HCT116 (cell line): ENCODE results near the gene ALDH7A1. TPM values are rescaled to one million over a fixed set of nuclear protein-coding genes. Genes with fewer than 3 reads are reported as not detected.

ENCODE experiments used
- ATAC-seq: fragments of 200-7000 bp; cut with Tn5 transposase; 2 replicates; pipeline ENCODE4 v1.9.1; 2020; ENCODE audit warnings: mild to moderate bottlenecking, moderate library complexity
- BruUV-seq: library from RNA; stranded (reverse); fragments of 400-500 nt; replicated peaks from 2 replicates; lab custom pipeline; 2021; lab: Mats Ljungman, UMichigan
- CTCF ChIA-PET: fragments of 300-600 bp; sonication (Branson Sonifier 250); formaldehyde crosslinking; loops from one replicate; lab custom pipeline; 2021; ENCODE audit warnings: antibody characterized with exemption; lab: Charles Lee
- POLR2A ChIA-PET: fragments of 300-600, 350-600 bp; sonication (Branson Sonifier 250); formaldehyde crosslinking; loops from one replicate; lab custom pipeline; 2021; ENCODE audit warnings: antibody characterized with exemption; lab: Charles Lee
- RAD21 ChIA-PET, 2 experiments: fragments of 300-600 bp; sonication (Branson Sonifier 250); formaldehyde crosslinking; loops; one replicate each; lab custom pipeline; 2023; ENCODE audit warnings: low total read pairs in 2 of 2; ENCODE audit not compliant: uncharacterized antibody in 2 of 2, unreplicated experiment in 2 of 2, low non-redundant PET in 1 of 2; lab: Charles Lee
- DNase-seq: peaks from one replicate; pipeline ENCODE4 v3.0.0-alpha.2; 2010; ENCODE audit warnings: low read depth, low spot score
- H2AFZ ChIP-seq: fragments of 200-600 bp; shearing (Covaris generic), sonication (generic); 2 replicates; pipeline ENCODE4 v1.6.1; 2017; ENCODE audit warnings: low read depth, mixed run types, mixed read lengths, antibody characterized with exemption, low read length; ENCODE audit not compliant: poor library complexity, severe bottlenecking
- H3K27ac ChIP-seq: 2 replicates; pipeline ENCODE4 v1.5.1; 2012; ENCODE audit warnings: low read depth, low read length
- H3K27me3 ChIP-seq: fragments of 200-600 bp; sonication (generic); 2 replicates; pipeline ENCODE4 v1.6.1; 2016; ENCODE audit warnings: mixed run types, low read length, mixed read lengths; ENCODE audit not compliant: insufficient read depth
- H3K36me3 ChIP-seq, 2 experiments: fragments of 200-500 bp in 1 of 2; fragments of 200-600 bp in 1 of 2; sonication (Bioruptor generic) in 1 of 2; sonication (generic) in 1 of 2; 2 replicates each; pipeline versions ENCODE4 v1.5.1 to v1.6.1; 2014 to 2016; ENCODE audit warnings: low read length in 2 of 2, inconsistent platforms in 1 of 2, mixed read lengths in 1 of 2, mixed run types in 1 of 2; ENCODE audit not compliant: insufficient read depth in 2 of 2, control insufficient read depth in 1 of 2
- H3K4me1 ChIP-seq, 2 experiments: fragments of 200-600 bp in 1 of 2; sonication (generic) in 1 of 2; 2 replicates each; pipeline versions ENCODE4 v1.5.1 to v1.6.1; 2012 to 2017; ENCODE audit warnings: low read length in 2 of 2, inconsistent platforms in 1 of 2, mild to moderate bottlenecking in 1 of 2, mixed read lengths in 1 of 2, mixed run types in 1 of 2, moderate library complexity in 1 of 2; ENCODE audit not compliant: insufficient read depth in 2 of 2, control insufficient read depth in 1 of 2
- H3K4me2 ChIP-seq: fragments of 200-600 bp; sonication (generic); 2 replicates; pipeline ENCODE4 v1.6.1; 2017; ENCODE audit warnings: mixed run types, low read length, mixed read lengths
- H3K4me3 ChIP-seq, 2 experiments: fragments of 200-600 bp in 1 of 2; sonication (generic) in 1 of 2; replicated peaks in 1 of 2; 2 replicates each; pipeline ENCODE4 v1.5.1; 2011 to 2016; ENCODE audit warnings: low read length in 2 of 2, control low read depth in 1 of 2, low read depth in 1 of 2, mild to moderate bottlenecking in 1 of 2, mixed read lengths in 1 of 2, mixed run types in 1 of 2
- H3K79me2 ChIP-seq: fragments of 200-600 bp; sonication (generic); 2 replicates; pipeline ENCODE4 v1.6.1; 2017; ENCODE audit warnings: mild to moderate bottlenecking, mixed run types, low read length, moderate library complexity, mixed read lengths; ENCODE audit not compliant: insufficient read depth
- H3K9ac ChIP-seq: fragments of 200-600 bp; sonication (generic); 2 replicates; pipeline ENCODE4 v1.6.1; 2016; ENCODE audit warnings: low read length, mixed read lengths
- H3K9me2 ChIP-seq: fragments of 200-600 bp; sonication (generic), shearing (Covaris generic); 2 replicates; pipeline ENCODE4 v1.6.1; 2017; ENCODE audit warnings: mixed run types, mild to moderate bottlenecking, moderate library complexity; ENCODE audit not compliant: insufficient read depth
- H3K9me3 ChIP-seq, 2 experiments: fragments of 200-500 bp in 1 of 2; fragments of 200-600 bp in 1 of 2; sonication (Bioruptor generic) in 1 of 2; sonication (generic) in 1 of 2; 2 replicates each; pipeline ENCODE4 v1.6.1; 2014 to 2017; ENCODE audit warnings: low read length in 2 of 2, mixed read lengths in 2 of 2, inconsistent platforms in 1 of 2, low read depth in 1 of 2, mild to moderate bottlenecking in 1 of 2, mixed run types in 1 of 2, moderate library complexity in 1 of 2; ENCODE audit not compliant: control insufficient read depth in 1 of 2, insufficient read depth in 1 of 2
- H4K20me1 ChIP-seq: fragments of 200-600 bp; sonication (generic), shearing (Covaris generic); 2 replicates; pipeline ENCODE4 v1.6.1; 2017; ENCODE audit warnings: mixed run types, mild to moderate bottlenecking, moderate library complexity; ENCODE audit not compliant: insufficient read depth
- CBX3 ChIP-seq: IDR thresholded peaks from 2 replicates; pipeline ENCODE4 v1.6.1; 2012; ENCODE audit warnings: low read depth
- FOSL1 ChIP-seq: IDR thresholded peaks from 2 replicates; pipeline ENCODE4 v1.6.1; 2012; ENCODE audit warnings: low read depth
- POLR2A ChIP-seq: IDR thresholded peaks from 2 replicates; pipeline ENCODE4 v1.7.0; 2011; ENCODE audit warnings: borderline replicate concordance; ENCODE audit not compliant: insufficient read depth, insufficient read length; ENCODE audit errors: extremely low read depth
- POLR2AphosphoS5 ChIP-seq: IDR thresholded peaks from 2 replicates; pipeline ENCODE4 v1.6.1; 2011; ENCODE audit warnings: mild to moderate bottlenecking, low read depth, low read length, moderate library complexity
- SIN3A ChIP-seq: IDR thresholded peaks from 2 replicates; pipeline ENCODE4 v1.6.1; 2012; ENCODE audit warnings: low read depth
- YY1 ChIP-seq: IDR thresholded peaks from 2 replicates; pipeline ENCODE4 v1.6.1; 2011; ENCODE audit warnings: low read length, low read depth, moderate library complexity, mild to moderate bottlenecking; ENCODE audit not compliant: insufficient replicate concordance; ENCODE audit errors: extremely low read depth
- ZFX ChIP-seq: fragments of 450-650 bp; IDR thresholded peaks from 2 replicates; pipeline ENCODE4 v1.6.1; 2017
- ZNF274 ChIP-seq: fragments of 200-500 bp; sonication (Bioruptor generic); IDR thresholded peaks from 2 replicates; pipeline ENCODE4 v1.6.1; 2014; ENCODE audit warnings: mild to moderate bottlenecking, low read depth, low read length, inconsistent platforms
- intact Hi-C: fragments of 100-400 bp; cut with micrococcal nuclease; formaldehyde crosslinking; loops from 2 replicates; pipeline ENCODE4 v1.10.0; 2022
- total RNA-seq: library from RNA; stranded (reverse); gene quantifications from one replicate; pipeline ENCODE4 v1.2.1, GENCODE V29; 2021; ENCODE audit not compliant: unreplicated experiment
- TF ChIP-seq, protein P1 (sequence below): IDR thresholded peaks from 2 replicates; pipeline ENCODE4 v1.6.1; 2012
- TF ChIP-seq, protein P2 (sequence below): IDR thresholded peaks from 2 replicates; pipeline ENCODE4 v1.6.1; 2012; ENCODE audit warnings: low read depth
- TF ChIP-seq, protein P3 (sequence below), 3 experiments: fragments of 200-600 bp in 1 of 3; sonication (generic) in 1 of 3; IDR thresholded peaks in 2 of 3; conservative IDR thresholded peaks in 1 of 3; 2 replicates each; pipeline ENCODE4 v1.5.1; 2012 to 2017; ENCODE audit warnings: low read depth in 2 of 3, low read length in 2 of 3, antibody characterized with exemption in 1 of 3, borderline replicate concordance in 1 of 3, control low read depth in 1 of 3, mild to moderate bottlenecking in 1 of 3, mixed read lengths in 1 of 3, mixed run types in 1 of 3, moderate library complexity in 1 of 3; ENCODE audit not compliant: insufficient read depth in 1 of 3

The ALDH7A1 gene
- total RNA-seq, 1 experiment from 2014 or later: 93.2 TPM

DNA sequence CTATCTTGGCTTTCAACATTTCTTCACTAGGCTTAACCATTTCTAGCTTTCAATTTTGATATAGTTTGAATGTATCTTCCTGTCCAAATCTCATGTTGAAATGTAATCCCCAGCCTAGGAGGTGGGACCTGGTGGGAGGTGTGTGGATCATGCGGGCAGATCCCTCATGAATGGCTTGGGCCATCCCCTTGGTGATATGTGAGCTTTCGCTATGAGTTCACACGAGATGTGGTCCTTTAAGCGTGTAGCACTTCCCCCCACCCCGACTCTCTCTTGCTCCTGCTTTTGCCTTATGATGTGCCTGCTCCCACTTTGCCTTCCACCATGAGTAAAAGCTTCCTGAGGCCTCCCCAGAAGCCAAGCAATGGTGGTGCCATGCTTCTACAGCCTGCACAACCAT lies 46.4 kb upstream of the ALDH7A1 start (continued):
- TF ChIP-seq YY1 (no peak), CBX3 (no peak), POLR2AphosphoS5 (no peak), POLR2A (no peak), ZNF274 (no peak), SIN3A (no peak), FOSL1 (no peak)
- TF ChIP-seq, protein P1, sequence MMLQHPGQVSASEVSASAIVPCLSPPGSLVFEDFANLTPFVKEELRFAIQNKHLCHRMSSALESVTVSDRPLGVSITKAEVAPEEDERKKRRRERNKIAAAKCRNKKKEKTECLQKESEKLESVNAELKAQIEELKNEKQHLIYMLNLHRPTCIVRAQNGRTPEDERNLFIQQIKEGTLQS: no peak

DNA sequence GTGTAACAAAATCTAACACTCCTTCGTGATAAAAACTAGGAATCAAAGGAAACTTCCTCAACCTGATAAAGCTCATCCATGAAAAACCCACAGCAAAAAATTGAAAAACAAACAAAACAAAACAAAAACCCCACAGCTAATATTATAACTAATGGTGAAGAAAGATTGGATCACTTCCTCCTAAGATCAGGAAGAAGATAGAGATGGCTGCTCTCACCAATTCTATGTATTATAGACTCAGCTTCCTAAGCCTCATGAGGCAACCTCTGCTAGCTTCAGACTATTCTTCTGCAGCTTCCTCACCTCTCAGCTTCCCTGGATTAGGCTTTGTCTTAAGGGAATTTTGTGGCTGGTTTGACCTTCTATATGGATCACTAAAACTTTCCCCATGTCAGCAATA lies 45.8 kb upstream of the ALDH7A1 start:
- H4K20me1 ChIP-seq: no peaks in the 10 kb centered on the region
- H3K4me2 ChIP-seq: no peak overlapping the region
- H3K9me3 ChIP-seq: peaks cover 0 to 6% of the 10 kb centered on the region in 2 experiments; a peak in 1 of 4 replicates
- no peaks in the 10 kb centered on the region for H3K36me3 ChIP-seq
- H3K9ac ChIP-seq: no peak overlapping the region
- POLR2A ChIA-PET: no interaction called here
- RAD21 ChIA-PET: no interaction called here
- H2AFZ ChIP-seq: no peak overlapping the region
- no peaks in the 10 kb centered on the region for H3K4me1 ChIP-seq
- no TSS peak for BruUV-seq
- no peaks in the 10 kb centered on the region for H3K9me2 ChIP-seq
- DNase-seq: no peak
- H3K79me2 ChIP-seq: no peaks in the 10 kb centered on the region
- H3K27me3 ChIP-seq: no peaks in the 10 kb centered on the region
- H3K4me3 ChIP-seq: no peak overlapping the region
- TF ChIP-seq, protein P2, sequence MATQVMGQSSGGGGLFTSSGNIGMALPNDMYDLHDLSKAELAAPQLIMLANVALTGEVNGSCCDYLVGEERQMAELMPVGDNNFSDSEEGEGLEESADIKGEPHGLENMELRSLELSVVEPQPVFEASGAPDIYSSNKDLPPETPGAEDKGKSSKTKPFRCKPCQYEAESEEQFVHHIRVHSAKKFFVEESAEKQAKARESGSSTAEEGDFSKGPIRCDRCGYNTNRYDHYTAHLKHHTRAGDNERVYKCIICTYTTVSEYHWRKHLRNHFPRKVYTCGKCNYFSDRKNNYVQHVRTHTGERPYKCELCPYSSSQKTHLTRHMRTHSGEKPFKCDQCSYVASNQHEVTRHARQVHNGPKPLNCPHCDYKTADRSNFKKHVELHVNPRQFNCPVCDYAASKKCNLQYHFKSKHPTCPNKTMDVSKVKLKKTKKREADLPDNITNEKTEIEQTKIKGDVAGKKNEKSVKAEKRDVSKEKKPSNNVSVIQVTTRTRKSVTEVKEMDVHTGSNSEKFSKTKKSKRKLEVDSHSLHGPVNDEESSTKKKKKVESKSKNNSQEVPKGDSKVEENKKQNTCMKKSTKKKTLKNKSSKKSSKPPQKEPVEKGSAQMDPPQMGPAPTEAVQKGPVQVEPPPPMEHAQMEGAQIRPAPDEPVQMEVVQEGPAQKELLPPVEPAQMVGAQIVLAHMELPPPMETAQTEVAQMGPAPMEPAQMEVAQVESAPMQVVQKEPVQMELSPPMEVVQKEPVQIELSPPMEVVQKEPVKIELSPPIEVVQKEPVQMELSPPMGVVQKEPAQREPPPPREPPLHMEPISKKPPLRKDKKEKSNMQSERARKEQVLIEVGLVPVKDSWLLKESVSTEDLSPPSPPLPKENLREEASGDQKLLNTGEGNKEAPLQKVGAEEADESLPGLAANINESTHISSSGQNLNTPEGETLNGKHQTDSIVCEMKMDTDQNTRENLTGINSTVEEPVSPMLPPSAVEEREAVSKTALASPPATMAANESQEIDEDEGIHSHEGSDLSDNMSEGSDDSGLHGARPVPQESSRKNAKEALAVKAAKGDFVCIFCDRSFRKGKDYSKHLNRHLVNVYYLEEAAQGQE: no peak
- TF ChIP-seq SIN3A: no peak
- TF ChIP-seq, protein P1: no peak
- TF ChIP-seq, protein P3, sequence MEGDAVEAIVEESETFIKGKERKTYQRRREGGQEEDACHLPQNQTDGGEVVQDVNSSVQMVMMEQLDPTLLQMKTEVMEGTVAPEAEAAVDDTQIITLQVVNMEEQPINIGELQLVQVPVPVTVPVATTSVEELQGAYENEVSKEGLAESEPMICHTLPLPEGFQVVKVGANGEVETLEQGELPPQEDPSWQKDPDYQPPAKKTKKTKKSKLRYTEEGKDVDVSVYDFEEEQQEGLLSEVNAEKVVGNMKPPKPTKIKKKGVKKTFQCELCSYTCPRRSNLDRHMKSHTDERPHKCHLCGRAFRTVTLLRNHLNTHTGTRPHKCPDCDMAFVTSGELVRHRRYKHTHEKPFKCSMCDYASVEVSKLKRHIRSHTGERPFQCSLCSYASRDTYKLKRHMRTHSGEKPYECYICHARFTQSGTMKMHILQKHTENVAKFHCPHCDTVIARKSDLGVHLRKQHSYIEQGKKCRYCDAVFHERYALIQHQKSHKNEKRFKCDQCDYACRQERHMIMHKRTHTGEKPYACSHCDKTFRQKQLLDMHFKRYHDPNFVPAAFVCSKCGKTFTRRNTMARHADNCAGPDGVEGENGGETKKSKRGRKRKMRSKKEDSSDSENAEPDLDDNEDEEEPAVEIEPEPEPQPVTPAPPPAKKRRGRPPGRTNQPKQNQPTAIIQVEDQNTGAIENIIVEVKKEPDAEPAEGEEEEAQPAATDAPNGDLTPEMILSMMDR (IDR thresholded peaks at IDR 0.05 in 2 of 3, conservative IDR thresholded peaks at IDR 0.05 in 1 of 3; ENCODE audit: borderline replicate concordance in 1 of 3, insufficient read depth in 1 of 3, low read depth in 2 of 3, low read length in 2 of 3): no peak
- no peak for TF ChIP-seq ZFX
- no peak overlapping the region for H3K27ac ChIP-seq
- CTCF ChIA-PET: interaction anchor here (0.6 kb wide), 1 partner anchor 111 kb away, joined by 6 read pairs; no protein-coding TSS in a partner anchor
- intact Hi-C loops: no loop called here
- no peak for ATAC-seq
